Breast epithelium (tissue), 3 donors: Measurements from ENCODE around the gene ETNPPL.

ENCODE experiments used
- POLR2A ChIP-seq: fragments of 450-650 bp; IDR thresholded peaks from one replicate; pipeline ENCODE4 v1.6.1; 2016; ENCODE audit warnings: antibody characterized with exemption, mild to moderate bottlenecking, moderate library complexity
- TF ChIP-seq, protein P1 (sequence below), 3 donors: fragments of 450-650 bp; IDR thresholded peaks; one replicate each; pipeline ENCODE4 v1.5.1; 2016 to 2017; ENCODE audit warnings: antibody characterized with exemption in 3 of 3, mild to moderate bottlenecking in 3 of 3, moderate library complexity in 3 of 3

DNA sequence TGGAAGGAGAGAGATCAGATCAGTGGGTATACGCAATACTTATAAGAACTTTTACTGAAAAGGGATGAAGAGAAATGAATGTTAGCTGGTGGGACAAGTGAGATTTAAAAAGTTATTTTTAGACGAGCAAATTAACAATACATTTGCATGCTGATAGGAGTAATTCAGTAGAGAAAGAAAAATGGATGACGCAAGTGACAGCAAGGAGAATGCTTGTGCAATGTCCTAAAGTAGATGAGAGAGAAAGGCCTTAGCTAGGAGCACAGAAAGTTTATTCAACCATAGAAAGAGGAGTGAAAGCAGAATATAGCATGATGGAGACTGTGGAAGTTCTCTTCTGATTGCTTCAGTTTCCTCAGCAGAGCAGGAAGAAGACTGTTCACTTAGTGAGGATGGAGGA is 66.7 kb downstream of the ETNPPL start:
- no peak for TF ChIP-seq POLR2A
- TF ChIP-seq, protein P1, sequence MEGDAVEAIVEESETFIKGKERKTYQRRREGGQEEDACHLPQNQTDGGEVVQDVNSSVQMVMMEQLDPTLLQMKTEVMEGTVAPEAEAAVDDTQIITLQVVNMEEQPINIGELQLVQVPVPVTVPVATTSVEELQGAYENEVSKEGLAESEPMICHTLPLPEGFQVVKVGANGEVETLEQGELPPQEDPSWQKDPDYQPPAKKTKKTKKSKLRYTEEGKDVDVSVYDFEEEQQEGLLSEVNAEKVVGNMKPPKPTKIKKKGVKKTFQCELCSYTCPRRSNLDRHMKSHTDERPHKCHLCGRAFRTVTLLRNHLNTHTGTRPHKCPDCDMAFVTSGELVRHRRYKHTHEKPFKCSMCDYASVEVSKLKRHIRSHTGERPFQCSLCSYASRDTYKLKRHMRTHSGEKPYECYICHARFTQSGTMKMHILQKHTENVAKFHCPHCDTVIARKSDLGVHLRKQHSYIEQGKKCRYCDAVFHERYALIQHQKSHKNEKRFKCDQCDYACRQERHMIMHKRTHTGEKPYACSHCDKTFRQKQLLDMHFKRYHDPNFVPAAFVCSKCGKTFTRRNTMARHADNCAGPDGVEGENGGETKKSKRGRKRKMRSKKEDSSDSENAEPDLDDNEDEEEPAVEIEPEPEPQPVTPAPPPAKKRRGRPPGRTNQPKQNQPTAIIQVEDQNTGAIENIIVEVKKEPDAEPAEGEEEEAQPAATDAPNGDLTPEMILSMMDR (IDR thresholded peaks at IDR 0.05): no peak
